Right hindlimb (tissue), 1 donor: ENCODE data around the gene THAP11.
A peak's percentile ranks its signal among the peaks of the same experiment; 100 is the strongest.

Experiments used
- DNase-seq: peaks from one replicate; pipeline ENCODE4 v3.0.0-alpha.2; 2018

THAP11 gene

DNA sequence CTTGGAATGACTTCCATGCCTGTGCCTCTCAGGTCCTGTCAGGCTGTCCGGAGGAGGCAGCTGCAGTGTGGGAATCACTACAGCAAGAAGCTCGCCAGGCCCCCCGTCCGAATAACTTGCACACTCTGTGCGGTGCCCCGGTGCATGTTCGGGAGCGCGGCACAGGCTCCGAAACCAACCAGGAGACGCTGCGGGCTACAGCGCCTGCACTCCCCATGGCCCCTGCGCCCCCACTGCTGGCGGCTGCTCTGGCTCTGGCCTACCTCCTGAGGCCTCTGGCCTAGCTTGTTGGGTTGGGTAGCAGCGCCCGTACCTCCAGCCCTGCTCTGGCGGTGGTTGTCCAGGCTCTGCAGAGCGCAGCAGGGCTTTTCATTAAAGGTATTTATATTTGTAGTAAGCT is 43.9 kb downstream of the THAP11 start:
- DNase-seq: no peak

GRCh38 chr16:67886387-67886786 is 44.3 kb downstream of the THAP11 start:
- DNase-seq: no peak

GRCh38 chr16:67888331-67888730 is 46.2 kb downstream of the THAP11 start:
- DNase-seq: no peak

GRCh38 chr16:67892375-67892774 is 50.3 kb downstream of the THAP11 start:
- no peak for DNase-seq

DNA sequence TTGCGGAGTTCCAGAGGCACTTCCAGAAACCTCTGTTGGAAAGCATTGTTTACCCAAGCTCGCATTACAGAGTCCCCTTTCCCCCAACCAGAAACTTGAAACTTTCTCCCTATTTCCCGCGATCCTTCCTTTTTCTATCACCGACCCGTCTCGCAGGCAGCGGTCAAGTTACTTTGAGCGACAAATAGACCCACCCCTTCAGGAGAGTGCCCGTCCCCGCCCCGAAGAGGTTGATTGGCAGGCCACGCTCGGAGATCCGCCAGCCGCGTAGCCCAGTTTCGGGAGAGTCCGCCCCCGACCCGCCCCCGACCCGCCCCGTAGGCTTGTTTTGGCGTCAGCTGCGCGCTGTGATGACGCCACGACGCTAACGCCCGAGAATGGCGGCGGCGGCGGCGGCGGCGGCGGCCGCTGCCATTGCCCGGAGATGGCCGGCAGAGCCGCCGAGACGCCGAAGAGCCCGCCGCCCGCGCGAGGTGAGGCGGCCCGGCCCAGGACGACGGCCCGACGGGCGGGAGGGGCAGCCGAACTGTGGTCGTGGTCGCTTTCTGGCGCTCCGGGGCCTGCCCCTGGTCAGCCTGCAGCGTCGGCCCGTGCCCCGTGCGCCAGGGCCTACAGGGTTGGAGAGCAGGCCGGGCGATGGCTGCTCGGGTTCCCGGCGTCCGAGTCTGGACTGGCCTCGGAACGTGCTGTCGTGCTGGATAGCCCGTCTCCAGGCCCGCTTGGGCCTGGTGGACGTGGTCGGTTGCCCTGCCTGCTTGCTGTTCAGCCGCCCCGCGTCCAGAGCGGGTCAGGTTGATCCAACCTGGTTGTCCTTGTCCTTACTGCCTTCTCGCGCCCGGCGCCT is 51.0 kb downstream of the THAP11 start, which contains the start of gene PSKH1:
PSKH1 (plus strand) TSS at position 356 of the 844 bp plus-strand sequence. CDS start 15,496 bp downstream, outside the sequence.
- DNase-seq: peak; percentile 98
